H1 (cell line): ENCODE measurements around the gene RHOB. TPM values are rescaled to one million over a fixed set of nuclear protein-coding genes. Genes with fewer than 3 reads are reported as not detected.

ENCODE experiments used
- CTCF ChIA-PET: fragments of 300-600 bp; sonication (Branson Sonifier 250); formaldehyde crosslinking; loops from one replicate; lab custom pipeline; 2021; ENCODE audit not compliant: partially characterized antibody; lab: Charles Lee
- POLR2A ChIA-PET: fragments of 300-600 bp; sonication (Branson Sonifier 250); formaldehyde crosslinking; loops from one replicate; lab custom pipeline; 2021; ENCODE audit warnings: inconsistent platforms; ENCODE audit not compliant: partially characterized antibody; lab: Charles Lee
- DNase-seq, 2 experiments: peaks; one replicate each; pipeline versions ENCODE4 v3.0.0 to v3.0.0-alpha.2; 2010 to 2022; ENCODE audit warnings: low spot score in 2 of 2, low read depth in 1 of 2, mixed read lengths in 1 of 2
- FAIRE-seq: peaks from 2 replicates; lab custom pipeline; 2011; peaks lifted over from hg19 to GRCh38; lab: Jason Lieb, UNC
- H2AFZ ChIP-seq: 2 replicates; pipeline ENCODE4 v1.8.1; 2012; ENCODE audit warnings: low read length, inconsistent platforms
- H2AK5ac ChIP-seq: 2 replicates; pipeline ENCODE4 v1.6.1; 2013; ENCODE audit warnings: low read depth, low read length
- H2BK120ac ChIP-seq: replicated peaks from 2 replicates; pipeline ENCODE3; 2013; ENCODE audit warnings: low read depth, low read length, inconsistent platforms
- H2BK12ac ChIP-seq: 2 replicates; pipeline ENCODE4 v1.6.1; 2013; ENCODE audit warnings: low read depth, low read length
- H2BK15ac ChIP-seq: 2 replicates; pipeline ENCODE4 v1.6.1; 2013; ENCODE audit warnings: low read length
- H2BK20ac ChIP-seq: 2 replicates; pipeline ENCODE4 v1.6.1; 2013; ENCODE audit warnings: low read length
- H2BK5ac ChIP-seq: 2 replicates; pipeline ENCODE4 v1.6.1; 2013; ENCODE audit warnings: low read depth, low read length
- H3K14ac ChIP-seq: 2 replicates; pipeline ENCODE4 v1.6.1; 2013; ENCODE audit warnings: inconsistent platforms; ENCODE audit not compliant: insufficient read length
- H3K18ac ChIP-seq: 2 replicates; pipeline ENCODE4 v1.6.1; 2013; ENCODE audit warnings: low read length; ENCODE audit errors: extremely low read depth
- H3K23ac ChIP-seq: 2 replicates; pipeline ENCODE4 v1.6.1; 2013; ENCODE audit warnings: inconsistent platforms; ENCODE audit not compliant: insufficient read length
- H3K23me2 ChIP-seq: 2 replicates; pipeline ENCODE4 v1.6.1; 2013; ENCODE audit warnings: low read depth, low read length
- H3K27ac ChIP-seq: 2 replicates; pipeline ENCODE4 v1.6.1; 2011; ENCODE audit warnings: low read depth, low read length, inconsistent platforms
- H3K27me3 ChIP-seq, 4 experiments: replicated peaks in 1 of 4; 1 replicate in 1 of 4; 2 replicates in 3 of 4; pipeline versions ENCODE4 v1.6.1 to v1.8.1; 2011 to 2013; ENCODE audit warnings: low read length in 3 of 4, mild to moderate bottlenecking in 3 of 4, inconsistent platforms in 2 of 4, mixed read lengths in 2 of 4, moderate library complexity in 1 of 4; ENCODE audit not compliant: control insufficient read depth in 3 of 4, insufficient read depth in 3 of 4; ENCODE audit errors: extremely low read depth in 1 of 4
- H3K36me3 ChIP-seq, 4 experiments: 2 replicates each; pipeline versions ENCODE4 v1.6.1 to v1.8.1; 2011 to 2013; ENCODE audit warnings: mild to moderate bottlenecking in 4 of 4, low read length in 3 of 4, moderate library complexity in 2 of 4, control low read depth in 1 of 4, inconsistent platforms in 1 of 4; ENCODE audit not compliant: insufficient read depth in 4 of 4, control insufficient read depth in 2 of 4
- H3K4ac ChIP-seq: replicated peaks from 2 replicates; pipeline ENCODE3; 2013; ENCODE audit warnings: low read length, low read depth, mixed read lengths, inconsistent platforms; ENCODE audit not compliant: insufficient read length
- H3K4me1 ChIP-seq, 4 experiments: replicated peaks in 1 of 4; 1 replicate in 1 of 4; 2 replicates in 3 of 4; pipeline versions ENCODE4 v1.6.1 to v1.8.1; 2011 to 2013; ENCODE audit warnings: low read length in 3 of 4, inconsistent platforms in 2 of 4, mixed read lengths in 1 of 4; ENCODE audit not compliant: insufficient read depth in 4 of 4, control insufficient read depth in 3 of 4
- H3K4me2 ChIP-seq, 2 experiments: 2 replicates each; pipeline versions ENCODE4 v1.6.1 to v1.8.1; 2011 to 2013; ENCODE audit warnings: low read depth in 2 of 2, low read length in 2 of 2, control low read depth in 1 of 2, inconsistent platforms in 1 of 2, mild to moderate bottlenecking in 1 of 2; ENCODE audit not compliant: insufficient read depth in 1 of 2
- H3K4me3 ChIP-seq, 4 experiments: fragments of 200-600, 300-600 bp in 1 of 4; sonication (generic), shearing (Covaris generic), sonication (Bioruptor Twin) in 1 of 4; 2 replicates each; pipeline versions ENCODE4 v1.5.1 to v1.8.1; 2011 to 2016; ENCODE audit warnings: low read length in 4 of 4, low read depth in 3 of 4, control low read depth in 2 of 4, inconsistent platforms in 2 of 4, mild to moderate bottlenecking in 2 of 4, mixed read lengths in 1 of 4, moderate library complexity in 1 of 4; ENCODE audit not compliant: insufficient read depth in 2 of 4; ENCODE audit errors: extremely low read depth in 1 of 4
- H3K56ac ChIP-seq: replicated peaks from 2 replicates; pipeline ENCODE3; 2013; ENCODE audit warnings: low read depth, mild to moderate bottlenecking, mixed read lengths, low read length, inconsistent platforms; ENCODE audit not compliant: insufficient read length
- H3K79me1 ChIP-seq: 2 replicates; pipeline ENCODE4 v1.6.1; 2013; ENCODE audit warnings: low read depth, low read length, control low read depth
- H3K79me2 ChIP-seq, 2 experiments: 2 replicates each; pipeline versions ENCODE4 v1.6.1 to v1.8.1; 2012 to 2013; ENCODE audit warnings: low read length in 2 of 2, mild to moderate bottlenecking in 2 of 2, inconsistent platforms in 1 of 2; ENCODE audit not compliant: insufficient read depth in 2 of 2, control insufficient read depth in 1 of 2
- H3K9ac ChIP-seq, 4 experiments: replicated peaks in 1 of 4; 1 replicate in 1 of 4; 2 replicates in 3 of 4; pipeline versions ENCODE4 v1.6.1 to v1.8.1; 2011 to 2013; ENCODE audit warnings: low read depth in 3 of 4, low read length in 3 of 4, control low read depth in 2 of 4, mild to moderate bottlenecking in 2 of 4, moderate library complexity in 2 of 4, inconsistent platforms in 1 of 4; ENCODE audit errors: extremely low read depth in 1 of 4
- H3K9me3 ChIP-seq, 2 experiments: 2 replicates each; pipeline versions ENCODE4 v1.6.1 to v1.8.1; 2012 to 2013; ENCODE audit warnings: mild to moderate bottlenecking in 2 of 2, moderate library complexity in 2 of 2, control low read depth in 1 of 2, inconsistent platforms in 1 of 2, low read depth in 1 of 2, low read length in 1 of 2, mixed read lengths in 1 of 2; ENCODE audit not compliant: insufficient read depth in 2 of 2
- H4K20me1 ChIP-seq, 2 experiments: replicated peaks in 1 of 2; 2 replicates each; pipeline versions ENCODE3 to v1.8.1; 2011 to 2013; ENCODE audit warnings: inconsistent platforms in 2 of 2, low read length in 2 of 2, mild to moderate bottlenecking in 1 of 2; ENCODE audit not compliant: insufficient read depth in 2 of 2, control insufficient read depth in 1 of 2
- H4K5ac ChIP-seq: 2 replicates; pipeline ENCODE4 v1.6.1; 2013; ENCODE audit warnings: low read length, low read depth, mixed read lengths, inconsistent platforms; ENCODE audit not compliant: insufficient read length
- H4K8ac ChIP-seq: 2 replicates; pipeline ENCODE4 v1.8.0; 2013; ENCODE audit warnings: mild to moderate bottlenecking, moderate library complexity, low read length, inconsistent platforms; ENCODE audit not compliant: insufficient read depth; ENCODE audit errors: extremely low read depth
- H4K91ac ChIP-seq: replicated peaks from 2 replicates; pipeline ENCODE3; 2013; ENCODE audit warnings: low read length, mixed read lengths, inconsistent platforms; ENCODE audit not compliant: insufficient read length
- CBX8 ChIP-seq: fragments of 300-800, 300-1000 bp; sonication (generic); IDR thresholded peaks from 2 replicates; pipeline ENCODE4 v1.7.1; 2016; ENCODE audit warnings: low read depth, low read length, borderline replicate concordance
- CHD2 ChIP-seq: IDR thresholded peaks from 2 replicates; pipeline ENCODE4 v1.6.1; 2012; ENCODE audit warnings: low read length, improper control_type of control experiment
- GABPA ChIP-seq: IDR thresholded peaks from 2 replicates; pipeline ENCODE4 v1.6.1; 2011; ENCODE audit warnings: mild to moderate bottlenecking, low read length, moderate library complexity, borderline replicate concordance; ENCODE audit not compliant: insufficient read depth
- JUN ChIP-seq: IDR thresholded peaks from 2 replicates; pipeline ENCODE4 v1.6.1; 2011; ENCODE audit warnings: low read depth, mild to moderate bottlenecking, improper control_type of control experiment, low read length
- KDM5A ChIP-seq: fragments of 200-600 bp; IDR thresholded peaks from 2 replicates; pipeline ENCODE4 v1.7.1; 2012; ENCODE audit warnings: mild to moderate bottlenecking, low read length, inconsistent platforms, mixed read lengths
- NANOG ChIP-seq: IDR thresholded peaks from 2 replicates; pipeline ENCODE4 v1.6.1; 2011; ENCODE audit warnings: low read length, low read depth, mild to moderate bottlenecking, inconsistent platforms; ENCODE audit not compliant: insufficient read depth, poor library complexity, severe bottlenecking
- POLR2AphosphoS5 ChIP-seq: IDR thresholded peaks from 2 replicates; pipeline ENCODE4 v1.6.1; 2011; ENCODE audit warnings: low read depth, low read length
- SIN3A ChIP-seq, 2 experiments: IDR thresholded peaks in 1 of 2; conservative IDR thresholded peaks in 1 of 2; 2 replicates each; pipeline ENCODE4 v1.6.1; 2011 to 2012; ENCODE audit warnings: low read length in 2 of 2, improper control_type of control experiment in 1 of 2, low read depth in 1 of 2, mild to moderate bottlenecking in 1 of 2
- SP4 ChIP-seq: IDR thresholded peaks from 2 replicates; pipeline ENCODE4 v1.6.1; 2012; ENCODE audit warnings: low read length, inconsistent platforms
- SUZ12 ChIP-seq: fragments of 200-600 bp; sonication (generic); IDR thresholded peaks from 2 replicates; pipeline ENCODE4 v1.6.1; 2012; ENCODE audit warnings: mild to moderate bottlenecking, inconsistent platforms, low read length, moderate library complexity, mixed read lengths
- USF2 ChIP-seq: IDR thresholded peaks from 2 replicates; pipeline ENCODE4 v1.6.1; 2011; ENCODE audit warnings: low read length, improper control_type of control experiment
- YY1 ChIP-seq: IDR thresholded peaks from 2 replicates; pipeline ENCODE4 v1.6.1; 2011; ENCODE audit warnings: low read depth, mild to moderate bottlenecking, low read length
- WGBS, 2 experiments: shearing (Covaris generic) in 1 of 2; methylation state at CpG; one replicate each; pipeline versions ENCODE4 v1.1.6 to v1.1.7; 2013 to 2015; ENCODE audit warnings: low lambda C conversion rate in 2 of 2, mixed read lengths in 2 of 2, inconsistent platforms in 1 of 2, low coverage in 1 of 2, missing lambda C conversion rate in 1 of 2; ENCODE audit not compliant: insufficient replicate concordance in 2 of 2, insufficient coverage in 1 of 2, insufficient read length in 1 of 2; ENCODE audit errors: extremely low coverage in 1 of 2, missing lambda C conversion rate in 1 of 2; 5-methylcytosine and 5-hydroxymethylcytosine counted together
- polyA plus RNA-seq, 7 experiments: library from polyadenylated mRNA; depleted of rRNA in 3 of 7; stranded (reverse) in 5 of 7; unstranded in 2 of 7; fragments of >200 nt in 5 of 7; fragments of 200-250 nt in 2 of 7; gene quantifications; 1 replicate in 5 of 7; 2 replicates in 1 of 7; 4 replicates in 1 of 7; pipeline versions ENCODE4 v1.2.1 to v1.2.3, GENCODE V29; 2011 to 2013; ENCODE audit warnings: missing spikeins in 2 of 7, mixed read lengths in 2 of 7
- total RNA-seq: library from RNA; stranded (reverse); fragmentation: NEBNext Ultra II Directional; extraction: Animal tissue kit (Norgen Biotek cat#: 25700); gene quantifications from 2 replicates; pipeline ENCODE4 v1.2.1, GENCODE V29; 2021

Gene RHOB
- total and polyA plus RNA-seq, 2 of the 8 experiments (the other 6 are each of a cell fraction or from before 2014, with no cell fraction given), result 9.3 to 9.5 TPM

- H3K79me1 ChIP-seq, result no peaks in the 10 kb centered on the region
- no peaks in the 10 kb centered on the region for H3K79me2 ChIP-seq
- no peaks in the 10 kb centered on the region for H4K20me1 ChIP-seq
- no peak overlapping the region for H3K56ac ChIP-seq
- H4K8ac ChIP-seq, result no peak overlapping the region
- no peaks in the 10 kb centered on the region for H3K36me3 ChIP-seq
- no peak overlapping the region for H4K91ac ChIP-seq
- WGBS, 2 experiments, result 86% methylated on average over 7 of the region's 7 CpGs; no CpG with 5 or more reads in 1 of the 2 experiments
- no peak overlapping the region for H3K4me3 ChIP-seq
- no peak overlapping the region for H2BK5ac ChIP-seq
- H3K27ac ChIP-seq, result no peak overlapping the region
- H3K23ac ChIP-seq, result no peak overlapping the region
- no peak overlapping the region for H2BK15ac ChIP-seq
- ChIA-PET POLR2A (no interaction called here), CTCF (interaction anchor here (0.7 to 25.0 kb wide), 9 partner anchors 7 to 212 kb away, joined by 3 to 404 read pairs (median 6); no protein-coding TSS in a partner anchor)
- H2AK5ac ChIP-seq, result no peak overlapping the region
- H4K5ac ChIP-seq, result no peak overlapping the region
- no peak overlapping the region for H3K14ac ChIP-seq
- no peak for FAIRE-seq
- H2BK20ac ChIP-seq, result no peak overlapping the region
- H3K27me3 ChIP-seq, result no peaks in the 10 kb centered on the region
- no peak overlapping the region for H3K4me2 ChIP-seq
- no peak overlapping the region for H3K9ac ChIP-seq
- no peaks in the 10 kb centered on the region for H3K4me1 ChIP-seq
- H3K4ac ChIP-seq, result no peak overlapping the region
- no peak for DNase-seq
- H3K9me3 ChIP-seq, result no peaks in the 10 kb centered on the region
- H3K18ac ChIP-seq, result no peak overlapping the region
- no peaks in the 10 kb centered on the region; the same call in 1 of the 2 replicates for H3K23me2 ChIP-seq
- no peak overlapping the region for H2BK12ac ChIP-seq
- no peak overlapping the region for H2BK120ac ChIP-seq
- H2AFZ ChIP-seq, result no peak overlapping the region
- no peak for TF ChIP-seq JUN
- TF ChIP-seq SIN3A (conservative IDR thresholded peaks at IDR 0.05 in 1 of 2, IDR thresholded peaks at IDR 0.05 in 1 of 2; ENCODE audit: low read depth in 1 of 2, low read length in 2 of 2), result no peak
- no peak for TF ChIP-seq KDM5A
- no peak for TF ChIP-seq USF2
- TF ChIP-seq POLR2AphosphoS5, result no peak
- TF ChIP-seq YY1, result no peak
- TF ChIP-seq SP4, result no peak
- TF ChIP-seq SUZ12, result no peak
- TF ChIP-seq CBX8, result no peak
- TF ChIP-seq NANOG, result no peak
- TF ChIP-seq GABPA, result no peak
- TF ChIP-seq CHD2, result no peak
Observed at GRCh38 chr2:20430461-20431300, 16.2 kb upstream of the RHOB start.
